ENCODE results near the gene NME7. TPM values are rescaled to one million over a fixed set of nuclear protein-coding genes. Genes with fewer than 3 reads are reported as not detected.

The NME7 gene
- total RNA-seq, 1 experiment from 2014 or later = 21.8 TPM

- Histone ChIP-seq H3K27ac (ENCODE audit: low read depth, low read length) (no peak overlapping the region), H3K4me2 (ENCODE audit: low read length) (no peak overlapping the region), H3K79me2 (ENCODE audit: insufficient read depth, low read length) (no peaks in the 10 kb centered on the region), H3K9me2 (ENCODE audit: insufficient read depth) (no peaks in the 10 kb centered on the region), H4K20me1 (ENCODE audit: insufficient read depth) (no peaks in the 10 kb centered on the region), H3K4me3 (replicated peaks in 1 of 2; ENCODE audit: low read depth in 1 of 2, low read length in 2 of 2) (no peak overlapping the region), H2AFZ (ENCODE audit: low read depth, low read length, poor library complexity, severe bottlenecking) (no peak overlapping the region), H3K4me1 (ENCODE audit: control insufficient read depth in 1 of 2, insufficient read depth in 2 of 2, low read length in 2 of 2) (no peaks in the 10 kb centered on the region), H3K9ac (ENCODE audit: low read length) (no peak overlapping the region), H3K36me3 (ENCODE audit: control insufficient read depth in 1 of 2, insufficient read depth in 2 of 2, low read length in 2 of 2) (no peaks in the 10 kb centered on the region), H3K9me3 (ENCODE audit: control insufficient read depth in 1 of 2, insufficient read depth in 1 of 2, low read depth in 1 of 2, low read length in 2 of 2) (no peaks in the 10 kb centered on the region), H3K27me3 (ENCODE audit: insufficient read depth, low read length) (no peaks in the 10 kb centered on the region)
- intact Hi-C loops (cut with micrococcal nuclease) = no loop called here
- no TSS peak for BruUV-seq (replicated peaks)
- CTCF ChIA-PET = no interaction called here
- RAD21 ChIA-PET (ENCODE audit: low non-redundant PET in 1 of 2, low total read pairs in 2 of 2, uncharacterized antibody in 2 of 2, unreplicated experiment in 2 of 2) = no interaction called here
- DNase-seq (ENCODE audit: low read depth, low spot score) (no peak), ATAC-seq (no peak)
- TF ChIP-seq ZFX (IDR thresholded peaks at IDR 0.05) (no peak), CEBPB (IDR thresholded peaks at IDR 0.05; ENCODE audit: low read depth) (no peak), ZBTB33 (IDR thresholded peaks at IDR 0.05; ENCODE audit: extremely low read depth, insufficient replicate concordance, low read length) (no peak), SP1 (IDR thresholded peaks at IDR 0.05; ENCODE audit: low read depth) (no peak), ZNF274 (IDR thresholded peaks at IDR 0.05; ENCODE audit: low read depth, low read length) (no peak), FOSL1 (IDR thresholded peaks at IDR 0.05; ENCODE audit: low read depth) (no peak), TCF7L2 (IDR thresholded peaks at IDR 0.05; ENCODE audit: borderline replicate concordance, extremely low read depth, insufficient read depth, insufficient read length) (no peak), POLR2AphosphoS5 (IDR thresholded peaks at IDR 0.05; ENCODE audit: low read depth, low read length) (no peak), SIN3A (IDR thresholded peaks at IDR 0.05; ENCODE audit: low read depth) (no peak), YY1 (IDR thresholded peaks at IDR 0.05; ENCODE audit: extremely low read depth, insufficient replicate concordance, low read depth, low read length) (no peak), CBX3 (IDR thresholded peaks at IDR 0.05; ENCODE audit: low read depth) (no peak), ATF3 (IDR thresholded peaks at IDR 0.05) (no peak), EGR1 (IDR thresholded peaks at IDR 0.05; ENCODE audit: low read depth) (no peak), REST (IDR thresholded peaks at IDR 0.05; ENCODE audit: low read depth) (no peak)
- POLR2A ChIA-PET = no interaction called here
Observed at GRCh38 chr1:169250795-169251194, 116.8 kb downstream of the NME7 start.
